CD4-positive, alpha-beta T cell treated with Interleukin-12 subunit alpha and Interleukin-12 subunit beta, for 1 hour (primary cell): ENCODE measurements around the gene ANKRD12.
"Not testable (repeated sequence)": the region's sequence is repeated elsewhere in the genome, so short reads cannot be mapped to it uniquely, and the experiment has no call there.

Experiments
- DNase-seq: peaks from one replicate; pipeline ENCODE4 v3.0.0-alpha.2; 2020

ANKRD12 gene

GRCh38 chr18:9234528-9234927 lies 97.9 kb downstream of the ANKRD12 start:
- DNase-seq, result no peak

- DNase-seq, result no peak
Observed at GRCh38 chr18:9237981-9238380, 101.4 kb downstream of the ANKRD12 start.

- no peak for DNase-seq
Observed at GRCh38 chr18:9239720-9240119, 103.1 kb downstream of the ANKRD12 start.

- DNase-seq, result no peak
Observed at GRCh38 chr18:9240270-9240669, 103.7 kb downstream of the ANKRD12 start.

GRCh38 chr18:9243029-9243428 lies 106.4 kb downstream of the ANKRD12 start:
- no peak for DNase-seq

GRCh38 chr18:9244376-9244775 lies 107.8 kb downstream of the ANKRD12 start:
- DNase-seq, result no peak

GRCh38 chr18:9248661-9249060 lies 112.1 kb downstream of the ANKRD12 start:
- no peak for DNase-seq

- no peak for DNase-seq
Observed at GRCh38 chr18:9249254-9249653, 112.7 kb downstream of the ANKRD12 start.

GRCh38 chr18:9259173-9259572 lies 122.6 kb downstream of the ANKRD12 start:
- no peak for DNase-seq

GRCh38 chr18:9260388-9261380 lies 124.1 kb downstream of the ANKRD12 start:
- DNase-seq, result no peak

GRCh38 chr18:9263264-9263663 lies 126.7 kb downstream of the ANKRD12 start:
- no peak for DNase-seq

- DNase-seq, result not testable (repeated sequence)
Observed at GRCh38 chr18:9264797-9265196, 128.2 kb downstream of the ANKRD12 start.

GRCh38 chr18:9273221-9273620 lies 136.6 kb downstream of the ANKRD12 start:
- DNase-seq, result no peak

- no peak for DNase-seq
Observed at GRCh38 chr18:9275890-9276289, 139.3 kb downstream of the ANKRD12 start.

GRCh38 chr18:9278028-9278427 lies 141.4 kb downstream of the ANKRD12 start:
- no peak for DNase-seq

GRCh38 chr18:9280849-9281248 lies 144.3 kb downstream of the ANKRD12 start:
- no peak for DNase-seq

- no peak for DNase-seq
Observed at GRCh38 chr18:9281780-9282179, 145.2 kb downstream of the ANKRD12 start.

GRCh38 chr18:9283791-9284190 lies 147.2 kb downstream of the ANKRD12 start:
- DNase-seq, result no peak

- DNase-seq, result no peak
Observed at GRCh38 chr18:9285604-9286003, 149.0 kb downstream of the ANKRD12 start.

GRCh38 chr18:9287036-9287435 lies 150.5 kb downstream of the ANKRD12 start:
- no peak for DNase-seq

- DNase-seq, result no peak
Observed at GRCh38 chr18:9289698-9290097, 153.1 kb downstream of the ANKRD12 start.

- no peak for DNase-seq
Observed at GRCh38 chr18:9290156-9290555, 153.6 kb downstream of the ANKRD12 start.

GRCh38 chr18:9292047-9292446 lies 155.5 kb downstream of the ANKRD12 start:
- DNase-seq, result no peak

- DNase-seq, result no peak
Observed at GRCh38 chr18:9293948-9294347, 157.4 kb downstream of the ANKRD12 start.
